Measurements from ENCODE around the gene CDC14A.

GRCh38 chr1:100305954-100306353 lies 46.4 kb upstream of the CDC14A start:
- TF ChIP-seq, protein P1, sequence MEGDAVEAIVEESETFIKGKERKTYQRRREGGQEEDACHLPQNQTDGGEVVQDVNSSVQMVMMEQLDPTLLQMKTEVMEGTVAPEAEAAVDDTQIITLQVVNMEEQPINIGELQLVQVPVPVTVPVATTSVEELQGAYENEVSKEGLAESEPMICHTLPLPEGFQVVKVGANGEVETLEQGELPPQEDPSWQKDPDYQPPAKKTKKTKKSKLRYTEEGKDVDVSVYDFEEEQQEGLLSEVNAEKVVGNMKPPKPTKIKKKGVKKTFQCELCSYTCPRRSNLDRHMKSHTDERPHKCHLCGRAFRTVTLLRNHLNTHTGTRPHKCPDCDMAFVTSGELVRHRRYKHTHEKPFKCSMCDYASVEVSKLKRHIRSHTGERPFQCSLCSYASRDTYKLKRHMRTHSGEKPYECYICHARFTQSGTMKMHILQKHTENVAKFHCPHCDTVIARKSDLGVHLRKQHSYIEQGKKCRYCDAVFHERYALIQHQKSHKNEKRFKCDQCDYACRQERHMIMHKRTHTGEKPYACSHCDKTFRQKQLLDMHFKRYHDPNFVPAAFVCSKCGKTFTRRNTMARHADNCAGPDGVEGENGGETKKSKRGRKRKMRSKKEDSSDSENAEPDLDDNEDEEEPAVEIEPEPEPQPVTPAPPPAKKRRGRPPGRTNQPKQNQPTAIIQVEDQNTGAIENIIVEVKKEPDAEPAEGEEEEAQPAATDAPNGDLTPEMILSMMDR (conservative IDR thresholded peaks at IDR 0.05; ENCODE audit: low read depth, low read length) = no peak
- TF ChIP-seq EZH2 (IDR thresholded peaks at IDR 0.05; ENCODE audit: borderline replicate concordance, low read depth, low read length, poor library complexity, severe bottlenecking) = no peak
